GM18526 (cell line): ENCODE results near the gene TTC34.

ENCODE experiments used
- POLR2A ChIP-seq: IDR thresholded peaks from 3 replicates; pipeline ENCODE4 v1.6.1; 2011; ENCODE audit not compliant: insufficient read length; ENCODE audit errors: extremely low read depth

The TTC34 gene

DNA sequence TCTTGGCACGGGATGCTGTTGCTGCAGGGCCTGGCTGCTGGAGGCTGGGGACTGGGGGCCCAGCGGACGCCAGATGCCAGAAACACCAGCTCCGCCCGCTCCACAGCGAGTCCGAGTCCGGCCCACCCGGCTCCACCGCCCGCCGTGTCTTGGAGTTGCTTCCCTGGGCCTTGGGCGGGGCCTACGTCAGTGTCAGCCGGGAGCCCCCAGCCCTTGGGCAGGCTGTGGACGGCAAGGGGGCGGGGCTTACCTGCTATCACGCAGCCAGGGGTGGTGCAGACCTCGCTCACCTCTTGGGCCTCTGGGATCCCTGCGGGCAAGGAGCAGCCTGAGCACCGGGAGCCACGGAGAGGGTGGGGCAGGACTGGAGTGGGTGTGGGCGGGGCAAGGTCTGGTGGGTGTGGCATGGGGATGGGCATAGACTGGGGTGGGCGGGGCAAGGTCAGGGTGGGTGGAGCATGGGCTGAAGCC, 190.4 kb downstream of the TTC34 start:
- no peak for TF ChIP-seq POLR2A

DNA sequence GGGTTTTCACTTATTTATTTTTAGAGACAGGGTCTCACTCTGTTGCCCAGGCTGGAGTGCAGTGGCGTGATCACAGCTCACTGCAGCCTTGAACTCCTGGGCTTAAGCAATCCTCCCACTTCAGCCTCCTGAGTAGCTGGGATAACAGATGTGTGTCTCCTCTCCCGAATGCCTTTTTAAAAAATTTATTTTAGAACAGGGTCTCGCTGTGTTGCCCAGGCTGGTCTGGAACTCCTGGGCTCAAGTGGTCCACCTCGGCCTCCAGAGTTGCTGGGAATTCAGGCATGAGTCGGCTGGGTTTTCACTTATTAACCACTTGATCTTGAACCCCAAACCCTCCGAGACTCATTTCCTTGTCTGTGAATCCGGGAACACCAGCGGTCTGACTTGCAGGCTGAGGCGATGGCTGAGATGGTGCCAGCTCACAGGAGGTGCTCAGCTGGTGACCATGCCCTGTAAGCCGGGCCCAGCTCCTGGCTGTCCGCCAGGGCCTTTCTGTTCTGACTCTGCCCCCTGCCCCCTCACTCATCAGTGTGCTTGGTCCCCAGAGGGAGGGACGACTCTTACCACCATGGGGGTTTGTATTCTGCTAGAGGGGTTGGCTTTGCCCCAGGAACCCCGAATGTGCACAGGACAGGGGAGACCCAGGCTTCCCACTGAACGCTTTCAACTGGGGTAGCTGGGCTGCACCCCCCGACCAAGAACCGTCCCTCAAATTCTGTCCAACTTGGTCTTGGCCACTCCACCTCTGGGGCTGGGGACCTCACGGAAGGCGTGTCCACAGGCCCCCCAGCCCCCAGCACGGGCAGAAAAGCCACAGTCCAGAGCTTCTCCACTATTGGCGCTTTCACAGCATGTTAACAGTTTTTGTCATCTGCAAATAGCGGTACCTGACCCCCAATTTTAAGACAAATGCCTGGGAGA, 191.2 kb downstream of the TTC34 start:
- no peak for TF ChIP-seq POLR2A

DNA sequence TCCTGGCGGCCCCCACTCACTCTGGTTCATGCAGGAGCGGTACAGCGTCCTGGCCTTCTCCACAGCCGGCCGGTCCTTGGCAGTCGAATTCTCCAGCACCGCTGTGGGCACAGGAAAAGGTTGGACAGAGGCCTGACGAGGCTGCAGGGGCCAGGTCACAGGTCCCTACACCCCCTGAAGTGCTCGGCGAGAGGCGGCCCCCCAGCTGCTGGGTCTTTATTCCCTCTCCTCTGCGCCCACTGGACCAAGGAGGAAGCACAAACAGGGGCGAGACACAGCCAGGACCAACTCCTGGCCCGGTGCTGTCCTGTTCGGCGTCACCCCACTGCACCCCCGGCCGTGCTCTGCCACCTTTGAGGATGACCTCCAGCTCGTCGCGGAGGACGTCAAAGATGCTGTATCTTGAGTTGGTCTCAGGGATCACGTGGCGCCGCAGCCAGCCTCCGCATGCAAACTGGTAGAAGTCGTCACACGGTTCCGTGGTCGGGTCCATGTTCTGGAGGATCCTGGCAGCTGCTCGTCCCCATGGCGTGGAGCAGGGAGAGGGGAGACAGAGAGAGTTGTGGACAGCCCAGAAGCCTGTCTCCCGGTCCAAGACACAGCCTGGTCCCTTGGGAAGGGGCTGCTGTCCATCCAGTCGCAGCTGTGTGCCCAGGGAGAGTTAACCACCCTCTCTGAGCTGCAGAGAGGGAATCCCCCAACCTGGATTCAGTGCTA, 192.0 kb downstream of the TTC34 start:
- no peak for TF ChIP-seq POLR2A

DNA sequence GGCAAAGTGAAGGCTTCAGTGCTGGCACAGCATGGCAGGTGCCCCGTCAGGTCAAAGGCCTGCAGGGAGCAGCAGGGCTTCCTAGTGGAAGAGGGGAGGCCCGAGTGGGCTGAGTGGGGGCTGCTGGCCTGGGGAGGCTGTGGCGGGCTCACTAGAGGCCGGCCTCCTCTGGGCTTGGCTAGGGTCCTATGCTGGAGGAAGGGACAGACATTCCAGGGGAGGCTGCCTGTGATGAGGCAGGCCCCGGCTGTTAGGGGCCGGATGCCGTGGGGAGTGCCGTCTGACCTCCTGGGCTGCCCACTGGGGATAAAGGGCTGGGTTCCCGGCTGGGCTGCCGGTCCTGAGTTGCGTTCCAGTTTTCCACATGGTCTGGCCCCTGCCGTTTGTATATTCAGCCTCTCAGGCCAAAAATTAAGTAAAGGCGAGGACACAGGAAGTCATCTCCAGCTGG, 193.8 kb downstream of the TTC34 start:
- TF ChIP-seq POLR2A, result no peak

DNA sequence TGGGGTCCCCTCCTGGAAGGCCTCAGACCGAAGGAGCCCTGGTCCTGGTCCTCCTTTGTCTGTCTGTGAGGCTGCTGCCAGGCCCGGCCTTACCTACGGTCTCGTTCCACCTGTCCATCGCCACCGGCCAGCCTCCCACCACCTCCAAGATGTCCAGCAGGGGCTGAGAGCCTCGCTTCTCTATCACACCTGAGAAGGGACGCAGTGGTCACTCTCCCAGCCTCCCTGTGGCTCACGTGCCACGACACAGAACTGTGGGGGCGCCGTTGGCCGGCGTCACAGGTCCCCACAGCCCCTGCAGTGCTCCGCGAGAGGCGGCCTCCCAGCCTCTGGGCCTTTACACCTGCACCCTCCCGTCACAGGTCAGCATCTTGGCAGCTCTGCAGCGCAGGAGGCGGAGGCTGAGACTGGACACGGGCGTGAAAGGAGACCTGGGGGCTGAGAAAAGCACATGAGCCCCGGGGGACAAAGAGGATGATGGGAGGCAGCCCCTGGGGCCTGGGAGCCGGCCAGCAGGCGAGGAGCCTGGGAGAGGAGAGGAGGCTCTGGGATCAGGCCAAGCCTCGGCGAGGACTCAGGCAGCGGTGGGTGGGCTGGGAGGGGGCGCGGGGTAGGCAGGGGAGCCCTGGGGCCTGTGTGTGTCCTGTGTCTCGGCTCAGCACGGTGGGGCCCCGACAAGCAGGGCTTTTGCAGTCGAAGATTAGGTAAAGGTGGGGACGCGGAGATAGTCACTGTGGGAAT, 194.4 kb downstream of the TTC34 start:
- TF ChIP-seq POLR2A, result no peak

DNA sequence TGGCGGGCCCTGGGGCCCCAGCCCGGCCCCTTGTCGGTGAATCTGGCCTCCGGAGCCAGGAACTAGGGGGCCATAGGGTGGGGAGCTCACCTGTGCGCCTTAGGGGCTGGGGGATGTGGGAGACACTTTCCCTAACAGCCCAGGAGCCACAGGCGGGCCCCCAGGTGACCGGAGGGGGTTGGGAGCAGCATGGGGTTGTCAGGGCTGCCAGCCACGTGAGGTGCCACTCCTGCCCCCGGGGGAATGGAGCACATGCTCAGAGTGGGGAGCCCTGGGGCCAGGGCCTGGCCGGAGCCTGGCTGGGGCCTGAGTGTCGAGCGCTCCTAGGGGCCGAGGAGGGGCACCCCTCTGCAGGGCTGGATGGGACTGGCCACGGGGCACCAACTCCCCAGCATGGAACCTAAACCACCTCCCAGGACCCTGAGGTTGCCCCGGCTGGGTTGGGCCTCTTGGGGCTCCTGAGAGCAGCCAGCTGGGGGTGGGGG, 195.1 kb downstream of the TTC34 start:
- TF ChIP-seq POLR2A, result no peak

DNA sequence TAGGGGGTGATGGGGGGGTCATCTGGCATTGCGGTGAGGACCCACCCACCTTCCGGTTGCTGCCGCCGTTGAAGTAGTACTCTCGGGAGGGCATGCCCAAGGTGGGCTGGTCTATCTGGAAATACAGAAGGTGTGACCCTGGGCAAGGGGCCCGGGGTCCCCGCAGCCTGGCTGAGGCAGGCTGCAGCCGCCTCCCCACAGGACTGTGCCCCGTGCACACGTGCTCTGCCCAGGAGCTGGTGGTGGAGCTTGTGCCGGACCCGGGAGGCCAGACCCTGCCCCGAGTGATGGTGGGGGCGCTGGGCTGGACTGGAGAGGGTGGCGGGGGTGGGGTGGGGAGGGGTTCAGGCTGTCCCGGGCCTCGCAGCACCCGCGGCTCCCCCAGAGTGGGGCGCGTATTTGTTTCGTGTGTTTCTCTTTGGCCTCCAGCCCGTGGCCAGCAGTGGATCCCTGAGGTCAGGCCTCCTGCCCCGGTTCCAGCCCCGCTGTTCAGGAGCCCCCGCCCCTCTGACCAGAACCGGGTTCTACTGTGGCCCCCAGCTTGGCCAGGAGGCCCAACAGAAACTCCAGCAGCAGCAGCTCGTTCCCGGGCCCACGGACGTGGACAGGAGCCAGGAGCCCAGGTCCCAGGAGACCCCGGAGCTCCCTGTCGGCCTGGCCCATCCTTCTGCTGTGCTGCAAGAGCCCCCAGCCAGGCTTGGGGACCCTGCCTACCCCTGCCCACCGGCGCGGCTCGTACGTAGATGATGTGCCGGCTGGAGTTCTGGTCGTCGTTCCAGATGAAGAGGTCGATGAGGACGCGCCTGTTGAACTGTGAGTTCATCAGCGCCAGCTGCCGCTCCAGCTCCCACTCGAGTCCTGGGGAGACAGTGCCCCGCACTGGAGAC, 195.7 kb downstream of the TTC34 start:
- TF ChIP-seq POLR2A, result no peak

DNA sequence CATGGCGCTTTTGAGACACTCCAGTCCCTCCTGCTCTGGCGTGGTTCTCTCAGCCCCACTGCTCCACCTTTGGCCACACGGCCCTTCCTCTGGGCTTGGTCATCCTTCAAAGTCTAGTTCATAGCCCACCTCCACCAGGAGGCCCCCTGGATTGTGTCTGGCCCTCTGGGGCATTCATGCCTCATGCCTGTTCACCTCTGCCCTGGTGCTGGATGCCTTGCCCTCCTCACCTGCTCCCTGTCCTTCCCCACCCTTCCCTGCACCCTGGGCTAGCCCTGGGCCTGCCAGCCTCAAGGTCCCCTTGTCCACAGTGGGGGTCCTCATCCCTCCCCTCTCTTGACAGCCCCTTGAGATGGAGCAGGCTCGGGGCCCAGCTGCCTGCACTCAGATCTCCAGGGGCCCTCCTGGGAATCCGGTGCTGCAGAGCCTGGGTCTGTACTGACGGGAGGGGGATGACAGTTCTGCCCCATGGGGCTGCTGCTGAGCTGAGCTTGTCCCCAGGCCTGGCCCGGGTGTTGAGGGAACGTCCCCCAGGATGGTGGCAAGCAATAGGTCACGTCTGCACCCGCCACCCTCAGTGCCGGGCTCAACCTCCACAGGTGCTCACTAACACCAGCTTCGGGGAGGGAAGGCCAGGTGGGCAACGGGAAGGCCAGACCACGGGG, 196.5 kb downstream of the TTC34 start:
- TF ChIP-seq POLR2A, result no peak

DNA sequence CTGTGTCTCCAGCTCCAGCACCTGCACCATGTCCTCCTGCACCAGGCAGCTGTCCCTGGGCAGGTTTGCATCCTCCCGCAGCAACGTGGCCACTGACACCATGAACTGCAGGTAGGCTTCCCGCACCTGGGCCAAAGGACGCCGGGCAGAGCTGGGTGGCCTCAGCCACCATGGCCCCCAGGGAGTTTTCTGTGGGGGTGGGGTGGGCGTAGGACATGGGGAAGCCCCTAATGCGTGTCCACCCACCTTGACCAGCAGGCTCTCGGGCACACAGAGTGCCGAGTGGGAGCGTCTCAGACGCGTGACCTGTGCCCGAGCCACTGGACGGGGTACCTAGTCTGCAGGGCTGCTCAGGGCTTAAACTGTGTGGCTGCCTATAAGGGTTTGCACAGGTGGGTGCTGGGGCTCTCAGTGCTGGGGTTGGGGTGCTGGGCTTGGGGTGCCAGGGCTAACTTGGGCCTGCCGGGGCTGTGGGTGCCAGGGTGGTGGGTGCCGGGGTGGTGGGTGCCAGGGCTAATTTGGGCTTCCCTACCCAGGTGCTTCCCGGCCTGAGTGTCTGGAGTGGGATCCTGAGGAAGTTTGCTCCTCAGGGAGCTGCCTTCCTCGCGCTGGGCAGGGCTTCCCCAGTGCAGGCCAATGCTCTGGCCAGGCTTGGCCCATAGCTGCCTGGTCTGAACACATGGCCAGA, 197.2 kb downstream of the TTC34 start:
- TF ChIP-seq POLR2A, result no peak

DNA sequence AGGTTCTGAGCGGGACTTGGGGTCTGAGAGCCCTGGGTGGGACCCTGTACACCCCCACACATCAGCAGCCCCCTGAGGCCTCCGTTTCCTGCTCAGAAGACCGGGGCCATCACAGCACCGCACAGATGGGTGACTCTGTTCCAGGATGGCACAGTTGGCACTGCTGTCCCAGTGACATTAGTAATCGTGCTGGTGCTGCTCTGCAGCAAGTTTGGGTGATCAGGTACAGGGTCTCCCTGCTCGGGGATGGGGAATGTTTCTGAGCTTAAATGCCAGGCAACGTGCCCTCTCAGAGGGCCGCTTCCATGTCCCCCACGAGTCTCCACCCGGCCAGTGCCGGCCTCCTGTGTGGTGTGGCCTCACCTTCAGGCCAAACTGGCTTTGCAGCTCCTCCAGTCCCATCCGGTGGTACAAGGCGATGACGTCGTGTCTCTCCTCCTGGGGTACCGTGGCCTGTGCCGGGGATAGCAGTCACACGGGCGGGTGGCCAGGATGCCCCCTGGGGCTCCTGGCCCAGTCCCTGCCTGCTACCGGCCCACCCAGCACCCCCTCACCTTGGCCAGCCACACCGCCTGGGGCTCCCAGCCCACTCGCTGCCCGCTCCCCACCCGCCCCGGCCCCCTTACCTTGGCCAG, 197.9 kb downstream of the TTC34 start:
- TF ChIP-seq POLR2A, result no peak

DNA sequence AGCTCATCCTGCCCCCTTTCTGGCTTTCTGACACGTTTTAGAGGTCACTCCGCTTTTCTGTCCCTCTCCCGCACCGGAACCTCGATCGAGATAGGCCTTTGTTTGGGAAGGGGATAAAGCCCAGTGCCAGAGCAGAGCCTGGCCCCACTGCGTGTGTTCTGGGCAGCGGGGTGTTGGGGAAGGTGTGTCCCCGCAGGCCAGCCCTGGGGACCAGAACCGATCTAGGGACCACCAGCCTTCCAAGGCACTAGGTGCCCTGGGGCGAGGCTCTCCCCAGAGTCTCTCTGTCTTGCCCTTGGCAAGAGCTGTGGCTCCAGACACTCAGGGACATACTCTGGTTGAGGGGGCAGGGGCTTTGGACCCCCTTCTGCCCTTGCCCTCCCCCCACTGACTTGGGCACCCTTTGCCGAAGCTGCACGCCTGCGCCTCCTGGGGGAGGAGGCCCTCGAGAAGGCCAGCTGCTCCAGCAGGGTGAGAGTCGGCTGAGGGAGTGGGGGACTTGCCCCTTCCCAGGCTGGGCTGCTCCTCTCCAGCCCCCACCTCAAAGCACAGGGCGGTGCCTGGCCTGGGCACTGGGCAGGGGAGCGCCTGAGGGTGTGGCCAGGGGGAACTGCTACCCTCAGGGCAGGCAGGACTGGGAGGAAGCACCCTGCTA, 198.5 kb downstream of the TTC34 start:
- TF ChIP-seq POLR2A, result no peak

DNA sequence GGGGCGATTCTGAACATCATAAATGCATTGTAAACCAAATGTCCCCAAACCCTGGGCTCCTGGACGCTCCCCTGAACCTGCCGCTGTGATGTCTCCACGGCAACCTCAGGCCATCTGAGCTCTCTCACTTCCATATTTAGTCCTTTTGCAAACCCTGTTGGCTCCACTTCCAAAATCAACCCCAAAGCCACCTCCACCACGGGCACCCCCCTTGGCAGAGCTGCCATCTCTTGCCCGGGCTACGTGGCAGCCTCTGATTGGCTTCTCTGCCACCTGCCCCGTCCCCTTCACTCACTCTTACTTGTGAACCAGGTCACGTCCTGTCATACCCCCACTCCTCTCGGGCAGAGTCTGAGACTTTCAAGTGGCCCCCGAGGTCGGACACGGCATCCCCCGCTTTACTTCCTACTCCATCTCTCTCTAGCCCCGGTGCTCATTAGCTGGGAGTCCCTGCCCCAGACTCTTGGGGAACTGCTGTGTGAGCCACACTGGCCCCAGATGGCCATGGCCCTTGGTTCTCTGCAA, 199.1 kb downstream of the TTC34 start:
- no peak for TF ChIP-seq POLR2A

DNA sequence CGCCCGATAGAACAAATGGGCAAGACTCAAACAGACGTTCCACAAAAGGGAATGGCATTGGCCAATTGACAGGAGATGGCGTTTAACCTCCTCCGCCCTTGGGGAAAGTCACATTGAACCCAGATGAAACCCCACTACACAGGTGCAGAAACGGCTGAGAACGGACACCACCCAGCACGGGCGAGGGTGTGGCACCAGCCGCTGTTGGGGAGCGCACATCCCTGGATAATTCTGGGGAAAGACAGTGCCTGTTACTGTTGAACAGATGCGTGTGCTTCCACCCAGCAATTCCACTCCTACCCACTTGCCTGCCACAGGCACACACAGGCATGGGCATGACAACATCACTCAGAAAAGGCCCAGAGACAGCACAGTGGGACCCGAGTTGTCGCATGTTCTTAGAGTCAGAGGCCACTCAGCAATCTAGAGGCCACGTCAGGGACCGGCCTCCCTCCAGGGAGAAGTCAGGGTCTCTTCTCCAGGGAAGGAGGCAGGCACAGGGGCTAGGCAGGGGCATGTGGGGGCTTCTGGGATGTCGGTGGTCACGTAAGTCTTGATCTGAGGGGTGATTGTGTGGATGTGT, 199.7 kb downstream of the TTC34 start:
- TF ChIP-seq POLR2A, result no peak
